Mesendoderm (in vitro differentiated cells): ENCODE measurements around the gene HIP1R.

Experiments
- DNase-seq: peaks from one replicate; pipeline ENCODE4 v3.0.0; 2013
- H2AK5ac ChIP-seq: 2 replicates; pipeline ENCODE4 v1.6.1; 2013; ENCODE audit warnings: low read length, inconsistent platforms
- H2BK120ac ChIP-seq: 2 replicates; pipeline ENCODE4 v1.6.1; 2013; ENCODE audit warnings: low read depth, mild to moderate bottlenecking, low read length, moderate library complexity, mixed read lengths
- H2BK15ac ChIP-seq: replicated peaks from 2 replicates; pipeline ENCODE4 v1.6.1; 2013; ENCODE audit warnings: low read depth, mild to moderate bottlenecking, moderate library complexity
- H2BK5ac ChIP-seq: 2 replicates; pipeline ENCODE4 v1.6.1; 2013; ENCODE audit warnings: low read length, inconsistent platforms
- H3K18ac ChIP-seq: 2 replicates; pipeline ENCODE4 v1.6.1; 2013; ENCODE audit warnings: mild to moderate bottlenecking, low read length, mixed read lengths
- H3K23ac ChIP-seq: one replicate; pipeline ENCODE4 v1.6.1; 2013; ENCODE audit warnings: low read length
- H3K27ac ChIP-seq: 2 replicates; pipeline ENCODE4 v1.5.1; 2013; ENCODE audit warnings: low read depth, mild to moderate bottlenecking, inconsistent platforms, low read length, moderate library complexity
- H3K27me3 ChIP-seq: 2 replicates; pipeline ENCODE4 v1.6.1; 2013; ENCODE audit warnings: low read length, control low read depth, mild to moderate bottlenecking, inconsistent platforms; ENCODE audit not compliant: insufficient read depth, poor library complexity
- H3K36me3 ChIP-seq: 2 replicates; pipeline ENCODE4 v1.6.1; 2013; ENCODE audit warnings: low read length, inconsistent platforms; ENCODE audit not compliant: control insufficient read depth, insufficient read depth
- H3K4ac ChIP-seq: one replicate; pipeline ENCODE4 v1.6.1; 2013; ENCODE audit warnings: low read depth, mild to moderate bottlenecking, low read length, moderate library complexity
- H3K4me1 ChIP-seq: 2 replicates; pipeline ENCODE4 v1.6.1; 2013; ENCODE audit warnings: low read depth, low read length, inconsistent platforms; ENCODE audit not compliant: control insufficient read depth
- H3K4me2 ChIP-seq: 2 replicates; pipeline ENCODE4 v1.6.1; 2013; ENCODE audit warnings: low read length
- H3K4me3 ChIP-seq: 2 replicates; pipeline ENCODE4 v1.5.1; 2013; ENCODE audit warnings: mild to moderate bottlenecking, low read length
- H3K56ac ChIP-seq: one replicate; pipeline ENCODE4 v1.6.1; 2013; ENCODE audit warnings: low read length
- H3K79me1 ChIP-seq: 2 replicates; pipeline ENCODE4 v1.6.1; 2013; ENCODE audit warnings: low read length, inconsistent platforms
- H3K79me2 ChIP-seq: 2 replicates; pipeline ENCODE4 v1.6.1; 2013; ENCODE audit warnings: mild to moderate bottlenecking, low read length; ENCODE audit not compliant: control insufficient read depth, insufficient read depth
- H3K9ac ChIP-seq: 2 replicates; pipeline ENCODE4 v1.6.1; 2013; ENCODE audit warnings: low read length, inconsistent platforms
- H4K5ac ChIP-seq: one replicate; pipeline ENCODE4 v1.6.1; 2013; ENCODE audit warnings: low read length
- H4K8ac ChIP-seq: one replicate; pipeline ENCODE4 v1.6.1; 2013; ENCODE audit warnings: low read depth, mild to moderate bottlenecking, control low read depth, low read length, moderate library complexity
- WGBS: extraction: QIAGEN DNeasy Blood & Tissue Kit; methylation state at CpG from one replicate; pipeline ENCODE4 v1.1.7; 2013; ENCODE audit warnings: low lambda C conversion rate, missing lambda C conversion rate; ENCODE audit not compliant: insufficient coverage; ENCODE audit errors: extremely low coverage; 5-methylcytosine and 5-hydroxymethylcytosine counted together

HIP1R gene

GRCh38 chr12:122866379-122866778 lies 31.1 kb downstream of the HIP1R start:
- no CpG with 5 or more reads among the region's 17 CpGs for WGBS
- no peak overlapping the region for H3K56ac ChIP-seq
- no peak overlapping the region for H3K4ac ChIP-seq
- no peak overlapping the region for H3K18ac ChIP-seq
- H3K9ac ChIP-seq: no peak overlapping the region
- no peaks in the 10 kb centered on the region for H3K79me2 ChIP-seq
- no peak overlapping the region for H3K4me3 ChIP-seq
- H3K4me1 ChIP-seq: peaks cover under 1% of the 10 kb centered on the region
- no peak overlapping the region for H3K27ac ChIP-seq
- H2AK5ac ChIP-seq: no peak overlapping the region
- no peak overlapping the region for H4K8ac ChIP-seq
- no peak overlapping the region for H4K5ac ChIP-seq
- no peaks in the 10 kb centered on the region for H3K79me1 ChIP-seq
- no peak overlapping the region for H3K4me2 ChIP-seq
- no peaks in the 10 kb centered on the region for H3K36me3 ChIP-seq
- no peak overlapping the region for H2BK120ac ChIP-seq
- peaks cover 4% of the 10 kb centered on the region for H3K27me3 ChIP-seq
- no peak overlapping the region for H3K23ac ChIP-seq
- DNase-seq: no peak
- no peak overlapping the region for H2BK5ac ChIP-seq
- H2BK15ac ChIP-seq: no peak overlapping the region

- Histone ChIP-seq H3K36me3 (no peaks in the 10 kb centered on the region), H3K4ac (no peak overlapping the region), H3K79me1 (no peaks in the 10 kb centered on the region), H3K27ac (no peak overlapping the region), H2BK120ac (no peak overlapping the region), H4K5ac (no peak overlapping the region), H3K4me1 (peaks cover 6% of the 10 kb centered on the region), H3K18ac (no peak overlapping the region), H2BK15ac (no peak overlapping the region), H3K27me3 (peaks cover 6% of the 10 kb centered on the region), H3K23ac (no peak overlapping the region), H3K4me2 (no peak overlapping the region), H2AK5ac (no peak overlapping the region), H3K9ac (no peak overlapping the region), H2BK5ac (no peak overlapping the region), H3K56ac (no peak overlapping the region), H4K8ac (no peak overlapping the region), H3K79me2 (no peaks in the 10 kb centered on the region), H3K4me3 (no peak overlapping the region)
- no CpG with 5 or more reads among the region's 36 CpGs for WGBS
- no peak for DNase-seq
Measured at GRCh38 chr12:122866950-122867607, 31.8 kb downstream of the HIP1R start.

GRCh38 chr12:122867691-122868461 lies 32.6 kb downstream of the HIP1R start:
- Histone ChIP-seq H2BK120ac (no peak overlapping the region), H3K4me1 (peaks cover 6% of the 10 kb centered on the region), H3K23ac (no peak overlapping the region), H3K4ac (no peak overlapping the region), H3K79me2 (no peaks in the 10 kb centered on the region), H3K9ac (no peak overlapping the region), H4K5ac (no peak overlapping the region), H3K4me3 (no peak overlapping the region), H3K36me3 (no peaks in the 10 kb centered on the region), H4K8ac (no peak overlapping the region), H2BK15ac (no peak overlapping the region), H3K79me1 (no peaks in the 10 kb centered on the region), H3K27ac (no peak overlapping the region), H2BK5ac (no peak overlapping the region), H3K4me2 (no peak overlapping the region), H3K56ac (no peak overlapping the region), H3K27me3 (peaks cover 12% of the 10 kb centered on the region), H2AK5ac (no peak overlapping the region), H3K18ac (no peak overlapping the region)
- WGBS: no CpG with 5 or more reads among the region's 33 CpGs
- DNase-seq: peak; percentile 80

- Histone ChIP-seq H2BK5ac (no peak overlapping the region), H2BK120ac (no peak overlapping the region), H3K56ac (no peak overlapping the region), H3K4me1 (peaks cover 6% of the 10 kb centered on the region), H3K4me3 (no peak overlapping the region), H4K8ac (no peak overlapping the region), H3K27ac (no peak overlapping the region), H4K5ac (no peak overlapping the region), H3K4me2 (no peak overlapping the region), H3K18ac (no peak overlapping the region), H3K27me3 (peaks cover 16% of the 10 kb centered on the region), H3K9ac (no peak overlapping the region), H3K79me1 (no peaks in the 10 kb centered on the region), H3K4ac (no peak overlapping the region), H3K79me2 (no peaks in the 10 kb centered on the region), H3K36me3 (no peaks in the 10 kb centered on the region), H2BK15ac (no peak overlapping the region), H2AK5ac (no peak overlapping the region), H3K23ac (no peak overlapping the region)
- no CpG with 5 or more reads among the region's 13 CpGs for WGBS
- DNase-seq: no peak
Measured at GRCh38 chr12:122868471-122869177, 33.4 kb downstream of the HIP1R start.

- Histone ChIP-seq H4K5ac (no peak overlapping the region), H3K27me3 (peaks cover 23% of the 10 kb centered on the region), H3K79me2 (no peaks in the 10 kb centered on the region), H2BK120ac (no peak overlapping the region), H3K27ac (no peak overlapping the region), H4K8ac (no peak overlapping the region), H3K18ac (no peak overlapping the region), H3K4me1 (peaks cover 6% of the 10 kb centered on the region), H3K36me3 (no peaks in the 10 kb centered on the region), H3K56ac (no peak overlapping the region), H3K4me2 (no peak overlapping the region), H3K9ac (no peak overlapping the region), H2AK5ac (no peak overlapping the region), H3K4me3 (no peak overlapping the region), H2BK15ac (no peak overlapping the region), H3K4ac (no peak overlapping the region), H2BK5ac (no peak overlapping the region), H3K23ac (no peak overlapping the region), H3K79me1 (no peaks in the 10 kb centered on the region)
- no CpG with 5 or more reads among the region's 8 CpGs for WGBS
- no peak for DNase-seq
Measured at GRCh38 chr12:122869207-122869973, 34.1 kb downstream of the HIP1R start.
